ENCODE measurements around the gene SSB. TPM values are rescaled to one million over a fixed set of nuclear protein-coding genes. Genes with fewer than 3 reads are reported as not detected.

Gene SSB
- total RNA-seq = 10 to 100 TPM; 35.5 to 91.0 (median 44.4) TPM

DNA sequence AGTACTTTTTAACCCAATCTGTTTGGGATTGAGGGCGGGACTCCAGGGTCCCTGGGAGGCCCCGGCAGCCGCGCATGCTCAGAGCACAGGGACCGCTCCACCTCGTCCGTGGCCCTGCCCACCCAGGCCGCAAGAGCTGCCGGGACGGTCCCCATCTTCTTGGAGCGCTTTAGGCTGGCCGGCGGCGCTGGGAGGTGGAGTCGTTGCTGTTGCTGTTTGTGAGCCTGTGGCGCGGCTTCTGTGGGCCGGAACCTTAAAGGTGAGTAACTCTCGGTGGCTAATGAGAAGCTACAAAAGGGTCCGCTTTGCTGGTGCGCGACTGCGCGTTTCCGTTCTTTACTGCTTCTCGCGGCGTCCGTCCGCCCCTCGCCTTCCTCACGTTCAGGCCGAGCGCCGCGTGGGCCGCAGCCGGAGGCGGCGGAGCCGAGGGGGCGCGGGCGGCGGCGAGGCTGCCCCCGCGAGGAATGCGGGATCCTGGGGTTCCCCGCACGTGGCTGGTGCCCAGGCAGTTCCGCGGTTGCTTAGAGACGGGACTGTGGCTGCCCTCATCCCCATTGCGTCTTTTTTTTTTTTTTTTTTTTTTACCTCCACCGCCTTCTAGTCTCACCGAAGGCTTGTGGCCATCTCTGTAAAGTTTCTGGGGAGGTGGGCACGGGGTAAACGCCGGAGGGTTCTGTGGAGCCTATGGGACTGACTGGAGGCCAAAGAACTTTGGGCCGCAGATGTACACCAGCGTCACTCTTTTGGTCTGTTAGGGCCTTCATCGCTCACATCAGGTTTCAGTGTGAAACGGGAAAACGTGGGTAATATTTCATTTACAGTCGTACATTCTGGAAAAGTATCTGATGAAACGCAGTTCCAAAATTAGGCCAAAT, at the start of gene SSB:
SSB (plus strand) TSS at position 154 of the 875 bp plus-strand sequence. CDS start 2,090 bp downstream, outside the sequence.
- Histone ChIP-seq H3K4me3 (peak within 1 kb of the TSS; percentile 82), H3K36me3 (peaks cover 7% of the 10 kb centered on the region), H3K27me3 (no peaks in the 10 kb centered on the region), H3K9me3 (no peaks in the 10 kb centered on the region), H3K27ac (peak within 1 kb of the TSS; percentile 84), H3K4me1 (peaks cover 24% of the 10 kb centered on the region)
- peak; percentile 91 to 93 for DNase-seq (ENCODE audit: low spot score in 2 of 2)
- TF ChIP-seq CTCF (IDR thresholded peaks at IDR 0.05) (peak in 1 of 2 donors; percentile 1), EP300 (IDR thresholded peaks at IDR 0.05) (no peak), POLR2AphosphoS5 (IDR thresholded peaks at IDR 0.05) (peak in 1 of 3 donors; percentile 31), POLR2A (IDR thresholded peaks at IDR 0.05) (peak in 1 of 2 donors; percentile 60)
- under 1% methylated on average over 35 of the region's 67 CpGs for WGBS

- no peak for DNase-seq (ENCODE audit: low spot score in 2 of 2)
- Histone ChIP-seq H3K36me3 (no peaks in the 10 kb centered on the region), H3K27ac (no peak overlapping the region), H3K4me3 (no peak overlapping the region), H3K27me3 (no peaks in the 10 kb centered on the region), H3K9me3 (no peaks in the 10 kb centered on the region), H3K4me1 (no peaks in the 10 kb centered on the region)
- 95% methylated on average over 3 of the region's 3 CpGs for WGBS
- TF ChIP-seq EP300 (IDR thresholded peaks at IDR 0.05) = no peak
- no peak for TF ChIP-seq POLR2AphosphoS5 (IDR thresholded peaks at IDR 0.05)
- TF ChIP-seq CTCF (IDR thresholded peaks at IDR 0.05) = no peak
- TF ChIP-seq POLR2A (IDR thresholded peaks at IDR 0.05) = no peak
Observed at GRCh38 chr2:169752752-169753151, 45.9 kb upstream of the SSB start.

GRCh38 chr2:169755083-169755870, 43.4 kb upstream of the SSB start:
- Histone ChIP-seq H3K36me3 (no peaks in the 10 kb centered on the region), H3K4me1 (no peaks in the 10 kb centered on the region), H3K4me3 (no peak overlapping the region), H3K27ac (no peak overlapping the region), H3K27me3 (no peaks in the 10 kb centered on the region), H3K9me3 (no peaks in the 10 kb centered on the region)
- DNase-seq (ENCODE audit: low spot score in 2 of 2) = no peak
- no peak for TF ChIP-seq CTCF (IDR thresholded peaks at IDR 0.05)
- TF ChIP-seq POLR2AphosphoS5 (IDR thresholded peaks at IDR 0.05) = no peak
- no peak for TF ChIP-seq EP300 (IDR thresholded peaks at IDR 0.05)
- no peak for TF ChIP-seq POLR2A (IDR thresholded peaks at IDR 0.05)
- 73% methylated on average over 6 of the region's 6 CpGs for WGBS

DNA sequence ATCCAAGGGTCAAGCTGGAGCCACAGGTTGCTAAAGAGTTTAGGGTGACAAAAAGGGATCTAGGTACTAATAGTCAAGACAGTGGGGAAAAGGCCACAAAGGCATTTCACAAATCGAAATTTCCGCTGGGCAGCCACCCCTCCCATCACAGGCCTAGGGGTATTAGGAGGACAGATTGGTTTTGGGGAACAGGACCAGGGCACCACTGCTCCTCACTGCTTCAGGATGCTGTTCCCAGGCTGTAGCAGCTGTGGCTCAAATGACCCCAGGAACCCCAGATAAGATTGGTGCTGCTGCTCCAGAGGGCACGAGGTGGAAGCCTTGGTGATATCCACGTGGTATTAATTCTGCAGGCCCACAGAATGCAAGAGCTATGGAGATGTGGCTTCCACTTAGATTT, 42.3 kb upstream of the SSB start:
- Histone ChIP-seq H3K4me3 (no peak overlapping the region), H3K27me3 (no peaks in the 10 kb centered on the region), H3K9me3 (no peaks in the 10 kb centered on the region), H3K36me3 (no peaks in the 10 kb centered on the region), H3K27ac (no peak overlapping the region), H3K4me1 (no peaks in the 10 kb centered on the region)
- DNase-seq (ENCODE audit: low spot score in 2 of 2) = no peak
- TF ChIP-seq POLR2A (IDR thresholded peaks at IDR 0.05) (no peak), CTCF (IDR thresholded peaks at IDR 0.05) (no peak), EP300 (IDR thresholded peaks at IDR 0.05) (no peak), POLR2AphosphoS5 (IDR thresholded peaks at IDR 0.05) (no peak)
- WGBS = 96% methylated on average over 2 of the region's 4 CpGs

- WGBS = 82% methylated on average over 3 of the region's 3 CpGs
- H3K36me3 ChIP-seq = no peaks in the 10 kb centered on the region
- TF ChIP-seq CTCF (IDR thresholded peaks at IDR 0.05) (no peak), POLR2A (IDR thresholded peaks at IDR 0.05) (no peak), POLR2AphosphoS5 (IDR thresholded peaks at IDR 0.05) (no peak), EP300 (IDR thresholded peaks at IDR 0.05) (no peak)
- no peak overlapping the region for H3K27ac ChIP-seq
- H3K9me3 ChIP-seq = no peaks in the 10 kb centered on the region
- DNase-seq (ENCODE audit: low spot score in 2 of 2) = no peak
- no peaks in the 10 kb centered on the region for H3K27me3 ChIP-seq
- no peak overlapping the region for H3K4me3 ChIP-seq
- no peaks in the 10 kb centered on the region for H3K4me1 ChIP-seq
Observed at GRCh38 chr2:169757356-169757755, 41.3 kb upstream of the SSB start.
